ENCODE data around the gene TMEM151A.

DNA sequence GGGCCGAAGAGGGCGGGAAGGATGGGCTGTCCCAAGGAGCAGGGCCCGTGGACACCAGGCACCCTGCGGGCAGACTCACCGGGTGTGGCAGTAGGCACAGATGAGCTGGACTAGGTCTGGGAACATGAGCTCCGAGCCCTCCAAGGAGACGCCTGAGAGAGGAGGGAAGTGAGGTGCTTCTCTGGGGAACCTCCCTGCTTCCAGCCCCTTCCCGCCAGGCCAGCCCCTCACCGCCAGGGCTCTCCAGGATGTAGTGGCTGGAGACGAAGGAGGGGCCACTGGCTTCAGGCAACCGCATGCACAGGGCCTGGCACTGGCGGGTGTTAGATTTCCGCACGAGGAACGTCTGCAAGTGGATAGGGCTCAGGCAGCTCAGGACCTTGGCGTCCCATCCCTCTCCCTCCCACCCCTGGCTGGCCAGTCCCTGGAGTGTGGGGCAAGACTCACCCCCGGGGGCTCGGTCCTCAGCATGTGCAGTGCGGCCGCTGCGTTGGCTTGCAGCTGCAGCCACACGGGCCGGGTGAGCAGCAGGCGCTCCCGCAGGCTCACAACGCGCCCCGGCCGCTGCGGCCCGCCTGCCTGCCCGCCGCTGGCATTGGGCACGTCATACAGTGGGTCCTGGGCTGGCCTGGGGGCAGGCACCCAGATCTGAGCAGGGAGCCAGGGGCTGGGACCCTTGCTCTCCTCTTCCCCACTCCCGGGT, 44.0 kb downstream of the TMEM151A start:
- TF ChIP-seq CTCF (conservative IDR thresholded peaks at IDR 0.05; ENCODE audit: low read depth in 2 of 2) (no peak), POLR2AphosphoS5 (IDR thresholded peaks at IDR 0.05; ENCODE audit: low read depth) (no peak), EZH2 (IDR thresholded peaks at IDR 0.05; ENCODE audit: low read depth, unreplicated experiment) (no peak), ZNF114 (CRISPR knock-in tag; IDR thresholded peaks at IDR 0.05) (no peak), EZH2phosphoT487 (IDR thresholded peaks at IDR 0.05; ENCODE audit: unreplicated experiment) (no peak), JUNB (IDR thresholded peaks at IDR 0.05; ENCODE audit: unreplicated experiment) (no peak), CREB1 (CRISPR knock-in tag; IDR thresholded peaks at IDR 0.05; ENCODE audit: low read depth) (no peak), ETS1 (IDR thresholded peaks at IDR 0.05) (no peak)
- TF ChIP-seq, protein P1, sequence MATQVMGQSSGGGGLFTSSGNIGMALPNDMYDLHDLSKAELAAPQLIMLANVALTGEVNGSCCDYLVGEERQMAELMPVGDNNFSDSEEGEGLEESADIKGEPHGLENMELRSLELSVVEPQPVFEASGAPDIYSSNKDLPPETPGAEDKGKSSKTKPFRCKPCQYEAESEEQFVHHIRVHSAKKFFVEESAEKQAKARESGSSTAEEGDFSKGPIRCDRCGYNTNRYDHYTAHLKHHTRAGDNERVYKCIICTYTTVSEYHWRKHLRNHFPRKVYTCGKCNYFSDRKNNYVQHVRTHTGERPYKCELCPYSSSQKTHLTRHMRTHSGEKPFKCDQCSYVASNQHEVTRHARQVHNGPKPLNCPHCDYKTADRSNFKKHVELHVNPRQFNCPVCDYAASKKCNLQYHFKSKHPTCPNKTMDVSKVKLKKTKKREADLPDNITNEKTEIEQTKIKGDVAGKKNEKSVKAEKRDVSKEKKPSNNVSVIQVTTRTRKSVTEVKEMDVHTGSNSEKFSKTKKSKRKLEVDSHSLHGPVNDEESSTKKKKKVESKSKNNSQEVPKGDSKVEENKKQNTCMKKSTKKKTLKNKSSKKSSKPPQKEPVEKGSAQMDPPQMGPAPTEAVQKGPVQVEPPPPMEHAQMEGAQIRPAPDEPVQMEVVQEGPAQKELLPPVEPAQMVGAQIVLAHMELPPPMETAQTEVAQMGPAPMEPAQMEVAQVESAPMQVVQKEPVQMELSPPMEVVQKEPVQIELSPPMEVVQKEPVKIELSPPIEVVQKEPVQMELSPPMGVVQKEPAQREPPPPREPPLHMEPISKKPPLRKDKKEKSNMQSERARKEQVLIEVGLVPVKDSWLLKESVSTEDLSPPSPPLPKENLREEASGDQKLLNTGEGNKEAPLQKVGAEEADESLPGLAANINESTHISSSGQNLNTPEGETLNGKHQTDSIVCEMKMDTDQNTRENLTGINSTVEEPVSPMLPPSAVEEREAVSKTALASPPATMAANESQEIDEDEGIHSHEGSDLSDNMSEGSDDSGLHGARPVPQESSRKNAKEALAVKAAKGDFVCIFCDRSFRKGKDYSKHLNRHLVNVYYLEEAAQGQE (IDR thresholded peaks at IDR 0.05; ENCODE audit: unreplicated experiment) = no peak
